Activated CD8-positive, alpha-beta memory T cell treated with anti-CD3 and anti-CD28 coated beads for 4 hours (primary cell): ENCODE data around the gene IL12RB1.
"Not testable (repeated sequence)": the region's sequence is repeated elsewhere in the genome, so short reads cannot be mapped to it uniquely, and the experiment has no call there.

ENCODE experiments used
- DNase-seq, 2 donors: peaks; one replicate each; pipeline ENCODE4 v3.0.0-alpha.2; 2020; ENCODE audit warnings: low read depth in 2 of 2

Gene IL12RB1

DNA sequence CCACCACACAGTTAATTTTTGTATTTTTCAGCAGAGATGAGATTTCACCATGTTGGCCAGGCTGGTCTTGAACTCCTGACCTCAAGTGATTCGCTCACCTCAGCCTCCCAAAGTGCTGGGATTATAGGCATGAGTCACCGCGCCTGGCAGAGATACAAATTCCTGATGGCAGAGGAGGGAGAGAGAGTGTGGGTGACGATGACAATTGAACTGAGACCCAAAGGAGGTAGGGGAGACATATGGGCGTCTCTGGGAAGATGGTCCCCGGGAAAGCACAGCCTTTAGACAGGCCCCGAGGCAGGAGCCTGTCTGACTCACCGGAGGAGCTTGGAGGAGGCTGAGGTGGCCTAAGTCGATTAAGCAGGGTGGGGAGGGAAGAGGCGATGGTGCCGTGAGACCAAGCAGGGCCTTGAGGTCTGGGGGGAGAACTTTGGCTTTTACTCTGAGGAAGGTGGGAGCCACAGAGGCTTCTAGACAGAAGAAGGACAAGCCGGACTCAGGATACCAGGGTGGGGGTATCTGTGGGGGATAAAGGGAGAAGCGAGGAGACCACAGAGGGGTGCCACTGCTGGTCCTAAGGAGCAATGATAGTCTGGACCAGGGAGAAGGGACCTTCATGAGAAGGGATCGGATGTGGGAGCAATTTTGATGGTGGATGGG is 40.5 kb downstream of the IL12RB1 start:
- DNase-seq = no peak

DNA sequence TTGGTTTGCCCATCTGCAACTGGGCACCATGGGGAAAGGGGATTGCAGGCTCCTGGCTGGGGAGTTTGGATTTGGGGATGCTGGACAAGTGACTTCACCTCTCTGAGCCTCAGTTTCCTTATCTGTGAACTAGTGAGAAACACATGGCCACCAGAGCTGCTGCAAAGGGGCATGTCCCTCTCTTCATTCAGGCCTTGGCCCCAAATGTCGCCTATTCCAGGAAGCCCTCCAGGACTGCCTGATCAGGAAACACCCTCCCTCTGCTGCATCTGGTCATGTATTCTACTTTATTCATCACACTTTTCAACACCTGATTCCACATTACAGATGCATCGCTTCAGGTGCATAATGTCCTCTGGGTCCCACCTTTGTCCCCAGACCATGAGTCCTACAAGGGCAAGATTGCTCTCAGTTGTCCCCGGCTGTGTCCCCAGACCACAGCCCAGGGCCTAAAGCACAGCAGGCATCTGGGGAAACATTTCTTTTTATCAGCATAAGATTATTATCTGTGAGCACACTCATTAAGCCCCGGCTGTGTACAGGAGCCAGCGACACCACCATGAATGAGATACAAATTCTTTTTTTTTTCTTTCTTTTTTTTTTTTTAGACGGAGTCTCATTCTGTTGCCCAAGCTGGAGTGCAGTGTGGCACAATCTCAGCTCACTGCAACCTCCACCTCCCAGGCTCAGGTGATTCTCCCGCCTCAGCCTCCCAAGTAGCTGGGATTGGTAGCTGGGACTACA is 41.3 kb downstream of the IL12RB1 start:
- no peak for DNase-seq

DNA sequence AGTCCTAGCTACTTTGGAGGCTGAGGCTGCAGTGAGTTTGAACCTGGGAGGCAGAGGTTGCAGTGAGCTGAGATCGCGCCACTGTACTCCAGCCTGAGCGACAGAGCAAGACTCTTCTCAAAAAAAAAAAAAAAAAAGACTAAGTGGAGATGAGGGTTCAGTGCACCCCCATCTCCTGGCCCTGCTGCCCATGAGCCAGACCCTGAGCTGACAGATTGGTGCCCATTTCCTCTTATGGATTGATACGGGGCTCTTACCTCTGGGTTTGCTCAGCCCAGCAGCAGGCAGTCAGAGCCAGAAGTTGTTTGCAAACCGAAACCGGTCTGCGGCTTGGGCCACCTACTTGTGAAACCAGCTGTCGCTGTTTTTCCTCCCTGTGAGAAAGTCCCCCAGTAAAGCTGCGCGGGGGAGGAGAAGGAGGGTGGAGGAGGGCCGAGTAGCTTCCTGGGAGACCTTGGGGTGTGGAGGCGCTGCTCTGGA is 41.9 kb downstream of the IL12RB1 start:
- peak; percentile 71 to 83 for DNase-seq

- no peak for DNase-seq
Measured at GRCh38 chr19:18043676-18044075, 43.1 kb downstream of the IL12RB1 start.

- DNase-seq = no peak
Measured at GRCh38 chr19:18041054-18041453, 45.7 kb downstream of the IL12RB1 start.

GRCh38 chr19:18032102-18032501 is 54.6 kb downstream of the IL12RB1 start:
- DNase-seq = not testable (repeated sequence)

DNA sequence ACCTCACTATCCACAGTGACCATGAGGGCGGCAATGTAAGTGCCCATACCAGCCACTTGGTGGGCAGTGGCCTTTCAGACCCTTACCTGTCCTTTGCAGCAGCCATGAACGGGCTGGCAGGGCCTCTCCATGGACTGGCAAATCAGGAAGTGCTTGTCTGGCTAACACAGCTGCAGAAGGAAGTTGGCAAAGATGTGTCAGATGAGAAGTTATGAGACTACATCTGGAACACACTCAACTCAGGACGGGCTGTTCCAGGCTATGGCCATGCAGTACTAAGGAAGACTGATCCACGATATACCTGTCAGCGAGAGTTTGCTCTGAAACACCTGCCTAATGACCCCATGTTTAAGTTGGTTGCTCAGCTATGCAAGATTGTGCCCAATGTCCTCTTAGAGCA is 55.3 kb downstream of the IL12RB1 start:
- DNase-seq = not testable (repeated sequence)

DNA sequence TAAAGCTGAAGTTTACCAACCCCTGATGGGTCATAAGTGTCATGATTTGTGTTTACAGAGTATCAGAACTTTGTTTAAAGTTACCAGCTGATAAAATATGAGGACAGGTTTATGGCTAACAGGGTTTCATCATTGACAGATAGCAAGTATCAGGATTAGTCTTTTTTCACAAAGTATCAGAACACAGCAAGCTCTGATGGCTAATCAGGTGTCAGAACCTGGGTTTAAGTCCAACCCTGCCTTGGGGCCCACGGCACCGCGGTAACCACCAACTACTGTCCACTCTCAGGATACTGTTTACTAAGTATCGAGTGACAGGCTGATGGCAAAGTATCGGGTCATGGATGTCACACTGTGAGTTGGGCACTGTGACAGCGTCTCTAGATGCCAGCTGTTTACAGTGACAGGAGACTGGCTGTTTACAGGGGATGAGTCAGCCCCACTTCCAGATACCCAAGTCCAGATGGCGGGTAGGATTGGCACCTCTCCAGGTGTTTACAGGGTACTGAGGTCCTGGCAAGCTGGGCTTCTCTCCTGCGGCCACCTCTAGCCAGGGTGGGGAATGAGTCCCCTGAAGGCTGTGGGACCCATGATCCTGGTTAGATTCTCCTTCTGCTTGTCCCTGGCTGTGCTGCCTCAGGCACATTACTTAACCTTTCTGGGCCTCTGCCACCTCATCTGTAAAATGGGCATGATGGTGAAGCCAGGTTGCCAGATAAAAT is 57.0 kb downstream of the IL12RB1 start:
- DNase-seq = no peak

- DNase-seq = no peak
Measured at GRCh38 chr19:18027151-18027550, 59.6 kb downstream of the IL12RB1 start.

DNA sequence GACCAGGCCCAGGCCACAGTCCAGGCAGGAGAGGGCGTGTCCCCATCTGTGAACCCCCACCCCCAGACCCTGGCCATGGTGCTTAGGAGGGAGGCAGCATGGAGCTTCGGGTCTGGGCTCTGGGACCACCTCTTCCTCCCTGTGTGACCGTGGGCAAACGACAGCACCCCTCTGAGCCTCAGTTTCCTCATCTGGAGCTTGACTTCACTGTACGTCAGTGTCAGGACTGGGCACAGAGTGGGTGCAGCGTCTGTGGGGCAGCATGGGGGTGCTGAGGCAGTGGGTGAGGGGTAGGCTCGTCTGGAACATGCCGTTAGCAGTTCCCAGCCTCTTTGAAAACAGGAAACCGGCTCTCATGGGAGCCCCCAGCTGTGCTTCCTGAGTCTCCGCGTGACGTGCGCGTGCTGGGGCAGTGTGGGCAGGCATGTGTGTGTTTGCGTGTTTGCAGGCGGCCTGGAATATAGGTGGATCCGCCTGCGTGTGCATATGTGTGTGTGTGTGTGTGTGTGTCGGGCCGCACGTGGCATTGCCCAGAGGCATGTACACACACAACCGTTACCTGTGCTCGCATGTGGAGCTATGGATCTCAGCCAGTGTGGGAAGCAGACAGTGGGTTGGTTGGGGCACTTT is 63.0 kb downstream of the IL12RB1 start:
- DNase-seq = no peak

DNA sequence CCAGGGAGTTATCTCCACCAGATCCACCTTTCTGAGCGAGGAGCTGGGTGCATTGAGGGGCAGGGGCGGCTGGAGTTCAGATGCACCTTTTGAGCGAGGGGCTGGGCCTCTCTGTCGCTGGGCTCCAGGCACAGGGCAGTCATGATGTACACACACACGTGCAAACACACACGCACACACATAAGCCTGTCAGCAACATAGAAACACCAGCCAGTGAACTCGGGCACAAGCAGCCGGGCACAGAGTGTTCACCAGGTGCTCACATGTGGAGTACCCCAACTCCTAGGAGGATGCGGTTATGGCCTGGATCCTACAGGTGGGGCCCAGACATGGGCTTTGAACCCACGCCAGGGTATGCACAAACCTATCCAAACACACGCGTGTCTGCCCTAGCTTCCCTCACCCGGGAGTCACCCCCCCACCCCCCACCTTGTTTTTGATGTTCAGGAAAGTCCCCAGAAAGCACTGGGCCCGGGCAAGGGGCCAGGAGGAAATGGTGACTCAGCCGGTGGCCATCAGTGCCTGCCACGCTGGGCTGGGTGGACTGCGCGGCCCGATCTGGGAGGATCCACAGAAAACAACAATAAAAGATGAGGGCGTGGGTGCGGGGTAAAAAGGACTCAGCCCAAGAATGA is 65.5 kb downstream of the IL12RB1 start:
- peak in 1 of 2 donors; percentile 43 for DNase-seq

GRCh38 chr19:18020212-18021085 is 66.3 kb downstream of the IL12RB1 start:
- no peak for DNase-seq

DNA sequence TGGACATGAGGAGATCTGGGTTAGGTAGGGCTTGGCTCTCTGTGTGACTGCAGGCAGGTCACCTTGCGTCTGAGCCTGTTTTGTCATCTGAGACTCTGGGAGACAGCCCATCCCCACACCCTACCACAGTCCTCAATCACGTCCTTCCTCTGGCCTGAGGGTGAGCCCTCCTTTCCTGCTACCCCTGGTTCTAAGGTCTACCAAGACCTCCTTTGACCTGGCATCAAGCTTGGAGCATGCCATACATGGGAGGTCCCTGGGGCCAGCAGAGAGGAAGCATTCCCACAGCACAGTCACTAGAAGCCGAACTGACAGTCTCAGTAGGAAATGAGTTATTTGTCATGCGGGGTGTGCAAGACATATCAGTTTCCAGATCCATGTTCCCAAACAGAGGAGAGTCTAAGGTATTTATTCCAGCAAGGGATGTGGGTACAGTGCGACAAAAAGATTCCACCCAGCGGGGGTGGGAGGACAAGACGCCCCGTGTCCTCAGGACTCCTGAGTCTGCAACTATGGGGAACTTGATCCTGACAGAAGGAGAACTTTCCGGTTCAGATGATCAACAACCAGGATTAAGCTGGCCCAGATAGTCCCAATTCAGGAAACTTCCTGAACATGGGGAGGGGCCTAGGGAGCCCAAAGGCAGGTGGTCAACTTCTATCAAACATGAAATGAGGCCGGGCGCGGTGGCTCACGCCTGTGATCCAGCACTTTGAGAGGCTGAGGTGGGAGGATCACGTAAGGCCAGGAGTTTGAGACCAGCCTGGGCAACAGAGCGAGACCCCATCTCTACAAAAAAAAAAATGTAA is 69.3 kb downstream of the IL12RB1 start:
- DNase-seq = no peak

- no peak for DNase-seq
Measured at GRCh38 chr19:18016209-18016910, 70.4 kb downstream of the IL12RB1 start.

DNA sequence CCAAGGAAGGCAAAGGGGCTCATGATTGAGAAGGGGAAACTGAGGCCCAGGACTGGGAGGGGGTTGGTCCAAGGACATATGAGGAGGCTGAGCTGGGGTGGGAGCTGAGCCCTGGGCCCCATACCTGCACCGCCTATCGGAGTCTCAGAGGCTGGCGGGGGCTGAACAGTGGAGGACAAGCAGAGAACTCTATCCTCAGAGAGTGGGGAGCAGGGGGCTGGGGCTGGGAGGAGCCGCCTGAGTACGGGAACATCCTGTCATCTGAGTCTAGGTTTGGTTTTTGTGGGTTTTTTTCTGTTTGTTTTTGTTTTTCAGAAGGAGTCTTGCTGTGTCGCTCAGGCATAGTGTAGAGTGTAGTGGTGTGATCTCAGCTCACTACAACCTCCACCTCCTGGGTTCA is 72.5 kb downstream of the IL12RB1 start:
- no peak for DNase-seq

DNA sequence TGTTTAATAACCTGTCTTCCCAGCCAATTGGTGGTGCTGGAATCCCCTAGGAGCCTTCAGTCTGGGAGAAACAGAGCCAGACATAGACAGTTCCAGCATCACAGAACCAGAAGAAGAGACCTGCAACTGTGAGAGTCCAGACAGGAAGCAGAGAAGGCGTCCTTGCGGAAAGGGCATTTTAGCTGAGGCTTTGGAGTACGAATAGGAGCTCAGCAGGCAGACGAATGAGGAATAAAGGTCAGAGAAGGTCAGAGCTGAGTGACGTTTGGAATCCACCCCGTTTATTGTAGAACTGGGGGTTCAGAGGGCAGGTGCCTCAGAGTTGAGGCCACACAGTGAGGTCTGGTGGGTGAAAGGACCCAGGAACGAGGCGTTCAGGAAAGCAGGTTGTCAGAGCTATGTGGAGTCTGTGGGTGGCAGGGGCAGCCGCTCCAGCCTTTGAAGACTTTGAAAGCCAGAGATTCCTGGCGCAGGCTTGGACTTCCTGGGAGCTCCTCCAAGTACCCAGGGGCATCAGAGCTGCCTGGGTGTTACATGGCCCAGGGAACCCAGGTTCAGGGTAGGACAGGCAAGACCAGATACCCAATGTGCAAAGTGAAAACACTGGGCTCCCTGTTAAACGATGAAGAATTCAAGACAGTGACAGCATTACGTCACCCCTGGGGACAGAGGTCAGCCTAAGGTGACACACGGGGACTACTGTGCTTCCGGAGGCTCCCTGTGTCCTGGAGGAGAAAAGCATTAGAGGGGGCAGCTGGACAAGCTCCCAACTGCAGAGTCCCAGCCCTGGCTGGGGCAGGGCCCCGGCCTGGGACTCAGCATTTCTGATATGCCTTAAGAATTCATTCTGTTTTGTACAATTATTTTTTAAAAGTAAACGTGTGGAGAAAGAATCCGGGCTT is 73.3 kb downstream of the IL12RB1 start:
- no peak for DNase-seq

GRCh38 chr19:18010149-18010548 is 76.6 kb downstream of the IL12RB1 start:
- DNase-seq = no peak

DNA sequence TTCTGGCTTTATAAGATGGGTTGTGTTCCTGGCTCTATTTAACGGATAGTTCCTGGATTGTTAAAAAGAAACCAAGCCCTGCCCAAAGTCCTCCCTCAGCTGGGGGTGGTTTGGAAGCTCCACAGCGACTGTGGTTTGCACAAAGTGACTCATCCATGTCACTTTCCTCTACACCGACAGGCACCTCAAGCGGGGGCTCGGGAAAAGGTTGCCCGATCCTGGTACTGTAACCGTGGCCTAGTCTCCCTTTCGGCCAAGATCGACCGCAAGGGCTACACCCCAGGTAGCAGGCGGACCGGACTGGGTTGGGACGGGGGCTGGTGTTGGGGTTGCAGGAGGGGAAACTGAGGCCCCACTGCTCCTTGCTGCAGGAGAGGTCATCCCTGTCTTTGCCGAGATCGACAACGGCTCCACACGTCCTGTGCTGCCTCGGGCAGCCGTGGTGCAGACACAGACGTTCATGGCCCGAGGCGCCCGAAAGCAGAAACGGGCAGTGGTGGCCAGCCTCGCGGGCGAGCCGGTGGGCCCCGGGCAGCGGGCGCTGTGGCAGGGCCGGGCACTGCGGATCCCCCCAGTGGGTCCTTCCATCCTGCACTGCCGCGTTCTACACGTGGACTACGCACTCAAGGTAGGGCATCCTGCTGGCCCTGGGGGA is 77.2 kb downstream of the IL12RB1 start:
- no peak for DNase-seq
